HEK293T (cell line): Measurements from ENCODE around the gene STIP1.
A peak's percentile ranks its signal among the peaks of the same experiment; 100 is the strongest.

Source experiments
- CTCF ChIA-PET: fragments of 350-600 bp; formaldehyde crosslinking; extraction: SDS; loops from one replicate; lab custom pipeline; 2021; ENCODE audit warnings: antibody characterized with exemption, inconsistent platforms; lab: Yijun Ruan, JAX
- POLR2A ChIA-PET: fragments of 350-600 bp; formaldehyde crosslinking; extraction: SDS; loops from one replicate; lab custom pipeline; 2020; ENCODE audit warnings: antibody characterized with exemption, inconsistent platforms; lab: Yijun Ruan, JAX
- DNase-seq: peaks from one replicate; pipeline ENCODE4 v3.0.0; 2012; ENCODE audit warnings: mixed read lengths; ENCODE audit errors: extremely low spot score
- ARNT ChIP-seq: fragments of 450-650 bp; IDR thresholded peaks from 2 replicates; pipeline ENCODE4 v1.6.1; 2017; ENCODE audit warnings: mild to moderate bottlenecking
- BHLHE40 ChIP-seq: fragments of 450-650 bp; IDR thresholded peaks from 2 replicates; pipeline ENCODE4 v1.6.1; 2016; ENCODE audit warnings: mild to moderate bottlenecking, moderate library complexity, borderline replicate concordance
- CTBP1 ChIP-seq: fragments of 450-650 bp; IDR thresholded peaks from 2 replicates; pipeline ENCODE4 v1.6.1; 2016; ENCODE audit warnings: borderline replicate concordance
- ELF4 ChIP-seq: fragments of 450-650 bp; IDR thresholded peaks from 2 replicates; pipeline ENCODE4 v1.6.1; 2017; ENCODE audit warnings: antibody characterized with exemption
- FOXA1 ChIP-seq: fragments of 450-650 bp; IDR thresholded peaks from 2 replicates; pipeline ENCODE4 v1.6.1; 2016; ENCODE audit warnings: mild to moderate bottlenecking
- FOXK2 ChIP-seq: fragments of 450-650 bp; IDR thresholded peaks from 2 replicates; pipeline ENCODE4 v1.6.1; 2016; ENCODE audit warnings: mild to moderate bottlenecking
- FOXM1 ChIP-seq: fragments of 450-650 bp; IDR thresholded peaks from 2 replicates; pipeline ENCODE4 v1.6.1; 2017; ENCODE audit warnings: mild to moderate bottlenecking, borderline replicate concordance
- HDGF ChIP-seq: fragments of 450-650 bp; IDR thresholded peaks from 2 replicates; pipeline ENCODE4 v1.6.1; 2017; ENCODE audit warnings: antibody characterized with exemption, borderline replicate concordance
- L3MBTL2 ChIP-seq: fragments of 450-650 bp; conservative IDR thresholded peaks from 2 replicates; pipeline ENCODE4 v1.6.1; 2016; ENCODE audit warnings: mild to moderate bottlenecking
- LEF1 ChIP-seq: fragments of 450-650 bp; IDR thresholded peaks from 2 replicates; pipeline ENCODE4 v1.6.1; 2017; ENCODE audit warnings: mild to moderate bottlenecking, borderline replicate concordance
- NFRKB ChIP-seq: fragments of 450-650 bp; IDR thresholded peaks from 2 replicates; pipeline ENCODE4 v1.6.1; 2016; ENCODE audit warnings: mild to moderate bottlenecking, moderate library complexity
- SP1 ChIP-seq: fragments of 450-650 bp; IDR thresholded peaks from 2 replicates; pipeline ENCODE4 v1.6.1; 2017
- SUZ12 ChIP-seq: fragments of 450-650 bp; IDR thresholded peaks from 2 replicates; pipeline ENCODE4 v1.6.1; 2016; ENCODE audit warnings: mild to moderate bottlenecking
- TARDBP ChIP-seq: fragments of 450-650 bp; IDR thresholded peaks from 2 replicates; pipeline ENCODE4 v1.6.1; 2016
- ZNF384 ChIP-seq: fragments of 450-650 bp; IDR thresholded peaks from 2 replicates; pipeline ENCODE4 v1.6.1; 2016
- TF ChIP-seq, protein P1 (sequence below): fragments of 450-650 bp; IDR thresholded peaks from 2 replicates; pipeline ENCODE4 v1.6.1; 2016

STIP1 gene

GRCh38 chr11:64235437-64236161 lies 49.6 kb downstream of the STIP1 start:
- TF ChIP-seq NFRKB = no peak
- TF ChIP-seq, protein P1, sequence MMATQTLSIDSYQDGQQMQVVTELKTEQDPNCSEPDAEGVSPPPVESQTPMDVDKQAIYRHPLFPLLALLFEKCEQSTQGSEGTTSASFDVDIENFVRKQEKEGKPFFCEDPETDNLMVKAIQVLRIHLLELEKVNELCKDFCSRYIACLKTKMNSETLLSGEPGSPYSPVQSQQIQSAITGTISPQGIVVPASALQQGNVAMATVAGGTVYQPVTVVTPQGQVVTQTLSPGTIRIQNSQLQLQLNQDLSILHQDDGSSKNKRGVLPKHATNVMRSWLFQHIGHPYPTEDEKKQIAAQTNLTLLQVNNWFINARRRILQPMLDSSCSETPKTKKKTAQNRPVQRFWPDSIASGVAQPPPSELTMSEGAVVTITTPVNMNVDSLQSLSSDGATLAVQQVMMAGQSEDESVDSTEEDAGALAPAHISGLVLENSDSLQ = peak; percentile 27; the same call in 1 of the 2 replicates
- TF ChIP-seq FOXA1 = no peak
- TF ChIP-seq FOXK2 = no peak
- no peak for TF ChIP-seq CTBP1
- no peak for TF ChIP-seq LEF1
- DNase-seq = no peak
- ChIA-PET CTCF (no interaction called here), POLR2A (interaction anchor here (2.5 to 2.8 kb wide), 2 partner anchors 11 to 14 kb away, joined by 8 to 12 read pairs; partner anchors contain the start of gene PPP1R14B)

DNA sequence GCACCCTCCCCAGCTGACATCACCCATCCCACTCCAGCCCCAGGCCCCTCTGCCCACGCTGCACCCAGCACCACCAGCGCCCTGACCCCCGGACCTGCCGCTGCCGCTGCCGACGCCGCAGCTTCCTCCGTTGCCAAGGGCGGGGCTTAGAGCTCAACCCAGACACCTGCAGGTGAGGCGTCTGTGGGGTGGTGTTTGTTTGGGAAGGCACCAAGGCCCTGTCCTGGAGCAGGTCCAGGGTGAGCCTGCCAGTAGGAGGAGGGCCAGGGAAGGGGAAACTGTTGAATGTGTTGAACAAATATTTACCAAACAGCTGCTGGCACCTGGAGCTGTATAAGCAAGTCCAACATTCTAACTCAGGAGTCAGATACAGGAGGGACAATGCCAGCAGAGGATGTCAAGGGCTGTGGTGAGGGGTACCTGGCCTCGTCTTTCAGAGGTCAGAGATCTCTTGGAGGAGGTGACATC lies 51.5 kb downstream of the STIP1 start:
- POLR2A ChIA-PET = interaction anchor here (2.5 to 3.8 kb wide), 3 partner anchors 9 to 52 kb away, joined by 8 to 13 read pairs (median 12); partner anchors contain the start of genes PPP1R14B and STIP1
- TF ChIP-seq SUZ12 (no peak), ELF4 (no peak), HDGF (no peak), L3MBTL2 (no peak), BHLHE40 (no peak), NFRKB (no peak), FOXK2 (no peak), CTBP1 (no peak), ZNF384 (no peak), TARDBP (no peak), SP1 (no peak), FOXM1 (no peak), LEF1 (no peak), ARNT (no peak), FOXA1 (no peak)
- TF ChIP-seq, protein P1 = no peak
- no peak for DNase-seq
- CTCF ChIA-PET = interaction anchor here (0.7 kb wide), 1 partner anchor 45 kb away, joined by 3 read pairs; no protein-coding TSS in a partner anchor

GRCh38 chr11:64238076-64238475 lies 52.1 kb downstream of the STIP1 start:
- no peak for DNase-seq
- ChIA-PET POLR2A (interaction anchor here (1.0 to 3.8 kb wide), 3 partner anchors 9 to 53 kb away, joined by 3 to 13 read pairs (median 10); partner anchors contain the start of genes NUDT22, PPP1R14B, STIP1 and TRPT1), CTCF (no interaction called here)
- TF ChIP-seq CTBP1 (no peak), FOXK2 (no peak), SP1 (no peak), ZNF384 (no peak)
- TF ChIP-seq, protein P1 = no peak

- TF ChIP-seq ELF4 = no peak
- TF ChIP-seq FOXM1 = no peak
- TF ChIP-seq TARDBP = no peak
- TF ChIP-seq BHLHE40 = no peak
- TF ChIP-seq LEF1 = no peak
- no peak for TF ChIP-seq SP1
- TF ChIP-seq CTBP1 = no peak
- TF ChIP-seq ARNT = no peak
- TF ChIP-seq ZNF384 = no peak
- TF ChIP-seq SUZ12 = no peak
- no peak for TF ChIP-seq NFRKB
- no peak for TF ChIP-seq HDGF
- TF ChIP-seq L3MBTL2 = no peak
- TF ChIP-seq FOXA1 = no peak
- no peak for DNase-seq
- ChIA-PET POLR2A (interaction anchor here (1.0 to 3.8 kb wide), 6 partner anchors 8 to 54 kb away, joined by 3 to 13 read pairs (median 4); partner anchors contain the start of genes NUDT22, PLCB3, PPP1R14B and STIP1), CTCF (interaction anchor here (1.2 to 1.7 kb wide), 2 partner anchors 34 to 66 kb away, joined by 3 to 4 read pairs; partner anchors contain the start of gene ESRRA)
These were observed 53.0 kb downstream of the STIP1 start for GRCh38 chr11:64238999-64239398.

GRCh38 chr11:64239662-64240434 lies 53.9 kb downstream of the STIP1 start:
- no peak for DNase-seq
- POLR2A ChIA-PET = interaction anchor here (1.0 to 3.8 kb wide), 5 partner anchors 12 to 55 kb away, joined by 3 to 13 read pairs (median 4); partner anchors contain the start of genes NUDT22, PLCB3, STIP1 and TRPT1
- CTCF ChIA-PET = interaction anchor here (1.2 to 1.7 kb wide), 2 partner anchors 35 to 65 kb away, joined by 3 to 4 read pairs; partner anchors contain the start of gene ESRRA
- no peak for TF ChIP-seq HDGF
- TF ChIP-seq ELF4 = no peak
- no peak for TF ChIP-seq LEF1
- no peak for TF ChIP-seq FOXK2
- TF ChIP-seq ARNT = no peak
- no peak for TF ChIP-seq ZNF384
